Measurements from ENCODE around the gene ARHGDIA. TPM values are rescaled to one million over a fixed set of nuclear protein-coding genes. Genes with fewer than 3 reads are reported as not detected.
"Not testable (repeated sequence)": the region's sequence is repeated elsewhere in the genome, so short reads cannot be mapped to it uniquely, and the experiment has no call there.

Gene ARHGDIA
- 124 and 207 TPM in 2 replicates for total RNA-seq (2014; rRNA removed; shearing (Covaris generic))

- no peak for DNase-seq (ENCODE audit: low read depth)
These were observed at the start of gene ARHGDIA for GRCh38 chr17:81870981-81871386. ARHGDIA (minus strand) TSS chr17:81871337; CDS start chr17:81869930, 1,407 bp downstream.

DNA sequence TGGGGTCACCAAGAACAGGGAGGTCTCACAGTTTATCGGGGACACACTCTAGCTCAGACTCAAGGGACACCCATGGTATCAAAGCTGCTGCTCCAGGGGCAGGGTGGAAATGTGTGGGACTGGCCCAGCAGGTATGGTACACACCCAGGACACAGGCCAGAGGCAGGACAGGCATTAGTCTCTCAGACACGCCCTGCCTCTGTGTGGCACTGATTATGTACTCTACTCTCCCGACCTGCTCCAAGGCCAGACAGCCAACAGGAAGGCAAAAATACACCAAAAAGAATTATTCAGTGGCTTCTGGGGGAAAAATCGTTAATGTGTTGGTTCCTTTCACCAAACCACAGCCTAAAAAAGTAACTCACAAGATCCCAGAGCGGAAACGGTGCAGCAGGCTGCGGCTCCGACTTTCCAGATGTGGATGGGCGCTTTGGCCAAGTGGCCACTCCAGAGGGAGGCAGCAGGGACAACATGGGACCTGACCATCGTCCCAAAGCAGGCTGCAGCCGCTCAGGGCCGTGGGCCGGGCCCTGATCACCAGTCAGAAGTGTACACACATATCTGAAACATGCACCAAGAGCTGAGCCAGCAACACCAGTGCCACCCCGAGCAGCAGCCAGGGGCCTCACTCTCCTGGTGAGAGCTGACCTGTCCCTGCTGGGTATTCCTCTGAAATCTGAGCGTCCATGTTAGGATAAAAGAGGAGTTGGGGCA is 47.9 kb upstream of the ARHGDIA start:
- DNase-seq (ENCODE audit: low read depth) = no peak

- DNase-seq (ENCODE audit: low read depth) = not testable (repeated sequence)
These were observed 47.2 kb upstream of the ARHGDIA start for GRCh38 chr17:81918333-81918669.

GRCh38 chr17:81917565-81918332 is 46.6 kb upstream of the ARHGDIA start, which contains the start of gene SIRT7:
SIRT7 (minus strand) TSS chr17:81918176; CDS start chr17:81918131, 45 bp downstream.
- peak; percentile 65 for DNase-seq (ENCODE audit: low read depth)

- peak; percentile 52 for DNase-seq (ENCODE audit: low read depth)
These were observed 45.3 kb upstream of the ARHGDIA start for GRCh38 chr17:81916234-81917001.

DNA sequence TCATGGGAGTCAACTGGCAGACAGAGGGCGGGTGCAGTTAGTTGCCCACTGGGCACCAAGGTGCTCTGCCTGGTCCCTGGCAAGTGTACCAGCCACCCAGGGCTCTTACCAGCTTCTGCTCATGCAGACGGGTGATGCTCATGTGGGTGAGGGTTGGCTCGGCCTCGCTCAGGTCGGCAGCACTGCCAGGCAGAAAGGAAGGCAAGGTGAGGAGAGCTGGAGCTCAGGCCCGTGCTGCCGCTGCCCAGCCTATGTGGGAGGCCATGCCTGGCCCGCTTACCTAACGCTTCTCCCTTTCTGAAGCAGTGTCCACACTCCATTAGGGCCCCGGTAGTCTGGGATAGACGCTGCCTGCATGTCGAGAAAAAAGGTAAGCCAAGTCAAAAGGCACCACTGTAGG is 44.2 kb upstream of the ARHGDIA start:
- DNase-seq (ENCODE audit: low read depth) = no peak

GRCh38 chr17:81914103-81914850 is 43.1 kb upstream of the ARHGDIA start:
- DNase-seq (ENCODE audit: low read depth) = no peak

- no peak for DNase-seq (ENCODE audit: low read depth)
These were observed 42.4 kb upstream of the ARHGDIA start for GRCh38 chr17:81913394-81914102.

DNA sequence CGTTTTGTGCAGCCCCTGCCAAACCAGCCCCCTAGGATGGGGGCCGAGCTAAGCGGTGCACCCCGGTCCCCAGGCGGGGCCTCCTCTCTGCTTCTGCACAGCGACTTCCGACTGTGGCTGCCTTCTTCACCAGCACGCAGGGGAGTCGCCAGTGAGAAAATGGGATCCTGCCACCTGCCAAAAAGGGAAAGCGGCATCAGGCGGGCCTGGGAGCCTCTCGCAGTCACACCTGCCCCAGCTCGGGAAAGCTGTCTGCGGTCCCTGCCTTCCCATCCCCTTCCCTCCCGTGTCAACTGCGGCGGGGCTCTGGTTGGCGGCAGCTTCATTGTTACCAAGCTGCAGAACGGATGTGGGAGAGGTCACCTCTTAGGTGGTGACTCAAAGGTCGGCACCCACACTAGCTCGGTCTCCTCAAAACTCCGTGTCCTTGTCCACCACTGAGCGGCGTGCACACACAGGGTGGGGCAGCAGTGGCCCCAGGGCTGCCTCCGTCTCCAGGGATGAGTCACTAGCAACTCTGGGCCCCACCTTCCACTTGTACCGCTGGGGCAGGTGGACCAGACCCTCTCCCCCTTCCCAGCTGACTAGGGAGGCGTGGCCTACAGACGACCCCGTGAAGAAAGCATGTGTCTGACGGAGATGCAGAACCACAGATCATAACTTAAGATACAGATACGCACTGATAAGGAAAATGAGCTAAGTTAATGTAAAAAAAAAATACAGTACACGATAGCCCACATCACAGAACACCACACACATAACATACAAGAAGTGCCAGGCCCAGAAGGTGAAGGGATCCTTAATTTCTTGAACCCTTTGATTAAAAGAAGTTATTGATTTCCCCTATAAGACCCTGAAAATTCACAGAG is 41.5 kb upstream of the ARHGDIA start:
- peak; percentile 27 for DNase-seq (ENCODE audit: low read depth)

DNA sequence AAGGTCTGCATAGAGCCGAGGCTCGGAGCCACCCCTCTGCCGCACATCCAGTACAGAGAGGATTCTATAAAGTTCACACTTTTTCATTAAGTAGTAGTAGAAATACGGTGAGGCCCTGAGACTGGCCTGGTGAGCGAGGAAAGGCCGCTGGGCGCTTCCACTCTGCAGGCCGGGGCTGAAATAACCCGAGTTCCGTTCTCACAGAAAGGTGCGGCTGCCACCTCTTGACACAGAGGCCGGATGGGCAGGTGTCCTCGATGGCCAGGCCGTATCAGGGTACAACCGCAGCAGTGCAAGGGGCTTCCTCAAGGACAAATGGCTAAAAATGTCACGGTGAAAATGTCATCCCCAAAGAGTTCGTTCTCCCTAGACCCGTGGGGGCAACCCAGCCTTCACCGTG is 40.8 kb upstream of the ARHGDIA start:
- DNase-seq (ENCODE audit: low read depth) = no peak

- peak; percentile 74 for DNase-seq (ENCODE audit: low read depth)
These were observed 40.3 kb upstream of the ARHGDIA start, which contains the start of gene PCYT2 for GRCh38 chr17:81911277-81911961. PCYT2 (minus strand) TSS chr17:81911399; CDS start chr17:81911355, 44 bp downstream.

DNA sequence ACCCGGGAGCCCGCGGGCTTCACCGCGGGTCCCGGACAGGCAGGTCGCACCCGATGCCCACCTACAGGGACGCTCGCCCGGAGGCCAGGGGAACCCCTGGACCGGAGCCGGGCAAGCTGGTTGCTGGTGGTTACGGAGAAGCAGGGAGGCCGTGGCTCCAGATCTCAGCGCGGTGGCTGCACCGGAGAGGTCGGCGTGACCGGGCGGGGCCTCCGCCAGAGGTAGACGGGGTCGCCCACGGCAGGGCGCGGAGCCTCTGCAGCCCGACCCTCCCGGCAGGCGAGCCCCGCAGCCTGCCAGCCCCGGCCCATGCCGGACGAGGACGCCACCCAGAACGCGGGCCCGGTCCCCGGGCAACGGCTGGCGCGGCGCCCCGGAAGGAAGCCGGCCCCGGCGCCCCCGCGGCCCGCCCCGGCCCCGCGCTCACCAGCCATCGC is 39.7 kb upstream of the ARHGDIA start:
- no peak for DNase-seq (ENCODE audit: low read depth)

- peak; percentile 25 for DNase-seq (ENCODE audit: low read depth)
These were observed 39.1 kb upstream of the ARHGDIA start for GRCh38 chr17:81909966-81910839.

DNA sequence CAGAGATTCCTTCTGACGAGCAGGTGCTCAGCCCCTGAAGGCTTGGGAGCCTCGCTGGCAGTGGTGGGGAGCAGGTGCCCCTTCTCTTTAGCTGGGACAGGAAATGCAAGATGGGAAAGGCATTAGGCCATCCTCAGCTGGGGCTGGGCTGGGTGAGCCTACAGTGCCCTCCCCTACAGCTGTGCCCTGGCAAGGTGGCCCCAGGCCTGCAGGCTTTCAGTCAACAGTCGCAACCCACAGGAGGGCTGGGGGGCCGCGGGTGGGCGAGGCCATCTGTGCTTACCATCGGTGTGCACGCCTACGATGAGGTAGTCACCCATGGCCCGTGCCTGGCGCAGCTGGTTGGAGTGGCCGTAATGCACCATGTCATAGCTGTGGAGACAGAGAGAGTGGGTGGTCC is 38.1 kb upstream of the ARHGDIA start:
- no peak for DNase-seq (ENCODE audit: low read depth)

DNA sequence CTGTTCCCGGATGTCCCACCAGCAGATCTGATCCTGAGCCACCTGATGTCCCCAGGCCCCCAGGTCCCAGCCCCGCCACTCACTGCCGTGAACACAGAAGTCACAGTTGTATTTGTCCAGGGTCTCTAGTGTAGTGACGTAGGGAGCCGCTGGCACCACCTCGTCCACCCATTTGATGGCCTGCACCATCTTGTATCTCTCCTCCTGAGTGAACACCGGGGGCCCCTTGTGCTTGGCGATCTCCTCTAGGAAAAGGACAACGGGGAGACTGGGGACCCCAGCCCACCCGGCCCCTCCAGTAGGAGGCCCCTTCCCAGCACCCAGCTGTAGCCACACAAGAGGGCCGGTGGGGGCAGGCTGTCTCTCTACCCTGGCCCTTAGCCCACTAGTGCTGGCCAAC is 37.7 kb upstream of the ARHGDIA start:
- no peak for DNase-seq (ENCODE audit: low read depth)

- no peak for DNase-seq (ENCODE audit: low read depth)
These were observed 36.3 kb upstream of the ARHGDIA start for GRCh38 chr17:81907219-81908145.
